CD14-positive monocyte (primary cell): ENCODE results near the gene HTRA3. TPM values are rescaled to one million over a fixed set of nuclear protein-coding genes. Genes with fewer than 3 reads are reported as not detected.

ENCODE experiments used
- DNase-seq, 3 donors: peaks; one replicate each; pipeline ENCODE4 v3.0.0-alpha.2; 2011 to 2022
- H2AFZ ChIP-seq: 2 replicates; pipeline ENCODE4 v1.6.0; 2012; ENCODE audit warnings: mild to moderate bottlenecking, low read depth, low read length, inconsistent platforms; ENCODE audit not compliant: insufficient read depth, poor library complexity, severe bottlenecking
- H3K27ac ChIP-seq, 2 donors: 1 replicate in 1 of 2; 2 replicates in 1 of 2; pipeline ENCODE4 v1.5.1; 2012 to 2013; ENCODE audit warnings: low read length in 2 of 2, control low read depth in 1 of 2, inconsistent platforms in 1 of 2, low read depth in 1 of 2, mild to moderate bottlenecking in 1 of 2
- H3K27me3 ChIP-seq, 2 donors: one replicate each; pipeline versions ENCODE4 v1.6.0 to v1.6.1; 2011 to 2013; ENCODE audit warnings: low read length in 2 of 2; ENCODE audit not compliant: control insufficient read depth in 2 of 2, insufficient read depth in 2 of 2
- H3K36me3 ChIP-seq, 2 donors: replicated peaks in 1 of 2; 1 replicate in 1 of 2; 2 replicates in 1 of 2; pipeline versions ENCODE4 v1.5.1 to v1.6.1; 2012 to 2013; ENCODE audit warnings: low read length in 2 of 2, control low read depth in 1 of 2, inconsistent platforms in 1 of 2, mild to moderate bottlenecking in 1 of 2; ENCODE audit not compliant: insufficient read depth in 2 of 2, control insufficient read depth in 1 of 2
- H3K4me1 ChIP-seq, 2 donors: 1 replicate in 1 of 2; 2 replicates in 1 of 2; pipeline versions ENCODE4 v1.5.1 to v1.6.1; 2012 to 2013; ENCODE audit warnings: low read length in 2 of 2, control low read depth in 1 of 2, inconsistent platforms in 1 of 2, mild to moderate bottlenecking in 1 of 2, moderate library complexity in 1 of 2; ENCODE audit not compliant: insufficient read depth in 2 of 2, control insufficient read depth in 1 of 2
- H3K4me2 ChIP-seq: replicated peaks from 2 replicates; pipeline ENCODE3; 2012; ENCODE audit warnings: low read length, moderate library complexity, mild to moderate bottlenecking; ENCODE audit not compliant: poor library complexity, severe bottlenecking; ENCODE audit errors: extremely low read depth
- H3K4me3 ChIP-seq, 3 experiments: fragments of 200-600 bp in 1 of 3; sonication (generic) in 1 of 3; replicated peaks in 1 of 3; 1 replicate in 2 of 3; 2 replicates in 1 of 3; pipeline ENCODE4 v1.5.1; 2011 to 2013; ENCODE audit warnings: low read length in 3 of 3, mild to moderate bottlenecking in 3 of 3, control low read depth in 2 of 3, low read depth in 2 of 3, inconsistent platforms in 1 of 3, moderate library complexity in 1 of 3
- H3K79me2 ChIP-seq: 2 replicates; pipeline ENCODE4 v1.6.0; 2012; ENCODE audit warnings: mild to moderate bottlenecking, control low read depth, inconsistent platforms, low read length, moderate library complexity; ENCODE audit not compliant: insufficient read depth
- H3K9ac ChIP-seq: 2 replicates; pipeline ENCODE4 v1.6.0; 2017; ENCODE audit warnings: low read length, mild to moderate bottlenecking; ENCODE audit not compliant: insufficient read depth, poor library complexity, severe bottlenecking
- H3K9me3 ChIP-seq, 2 donors: replicated peaks in 1 of 2; 1 replicate in 1 of 2; 2 replicates in 1 of 2; pipeline versions ENCODE4 v1.5.1 to v1.6.1; 2012 to 2013; ENCODE audit warnings: low read length in 2 of 2, control low read depth in 1 of 2; ENCODE audit not compliant: control insufficient read depth in 1 of 2, insufficient read depth in 1 of 2
- H4K20me1 ChIP-seq: 2 replicates; pipeline ENCODE4 v1.6.0; 2012; ENCODE audit warnings: mild to moderate bottlenecking, low read length, control low read depth, moderate library complexity; ENCODE audit not compliant: insufficient read depth
- H3K27ac Mint-ChIP-seq, 7 donors: one replicate each; pipeline ENCODE4 v1.8.0; 2020; ENCODE audit warnings: mild to moderate bottlenecking in 7 of 7, mixed read lengths in 7 of 7, moderate library complexity in 6 of 7, inconsistent platforms in 2 of 7
- H3K27me3 Mint-ChIP-seq, 3 donors: one replicate each; pipeline ENCODE4 v1.8.0; 2021 to 2022; ENCODE audit warnings: low read depth in 3 of 3, mild to moderate bottlenecking in 3 of 3, mixed read lengths in 3 of 3, moderate library complexity in 3 of 3, inconsistent platforms in 1 of 3
- H3K36me3 Mint-ChIP-seq, 2 donors: one replicate each; pipeline ENCODE4 v1.8.0; 2020; ENCODE audit warnings: mixed read lengths in 2 of 2, inconsistent platforms in 1 of 2, mild to moderate bottlenecking in 1 of 2
- H3K4me1 Mint-ChIP-seq: one replicate; pipeline ENCODE4 v1.8.0; 2020; ENCODE audit warnings: mild to moderate bottlenecking, mixed read lengths
- H3K4me3 Mint-ChIP-seq, 2 donors: one replicate each; pipeline ENCODE4 v1.8.0; 2020; ENCODE audit warnings: mild to moderate bottlenecking in 2 of 2, mixed read lengths in 2 of 2, moderate library complexity in 1 of 2
- H3K9me3 Mint-ChIP-seq, 7 donors: one replicate each; pipeline ENCODE4 v1.8.0; 2020 to 2022; ENCODE audit warnings: mixed read lengths in 7 of 7, mild to moderate bottlenecking in 6 of 7, moderate library complexity in 6 of 7, inconsistent platforms in 2 of 7
- CTCF ChIP-seq: fragments of 200-600 bp; IDR thresholded peaks from one replicate; pipeline ENCODE4 v1.8.0; 2022; ENCODE audit warnings: antibody characterized with exemption, mild to moderate bottlenecking
- WGBS: methylation state at CpG from one replicate; pipeline ENCODE4 v1.1.5; 2013; ENCODE audit warnings: missing lambda C conversion rate; ENCODE audit not compliant: insufficient coverage; 5-methylcytosine and 5-hydroxymethylcytosine counted together
- intact Hi-C, 2 donors: fragments of 100-400 bp; cut with micrococcal nuclease; formaldehyde crosslinking; loops; one replicate each; pipeline versions ENCODE4 v1.15.0 to v1.15.1; 2023
- polyA plus RNA-seq, 3 donors: library from polyadenylated mRNA; depleted of rRNA in 1 of 3; unstranded in 2 of 3; stranded (reverse) in 1 of 3; fragments of 300-500 nt in 2 of 3; fragments of >200 nt in 1 of 3; fragmentation: Illumina TruSeq in 2 of 3; gene quantifications; 1 replicate in 2 of 3; 2 replicates in 1 of 3; pipeline ENCODE4 v1.2.3, GENCODE V29; 2012 to 2021

Gene HTRA3
- polyA plus RNA-seq, 3 donors, result not detected

GRCh38 chr4:8311101-8312068, 41.8 kb downstream of the HTRA3 start:
- intact Hi-C loops, result no loop called here
- Mint-ChIP-seq H3K4me3 (no peak overlapping the region), H3K4me1 (peaks cover 8% of the 10 kb centered on the region), H3K9me3 (peaks cover 0 to 7% (median 0%) of the 10 kb centered on the region in 7 donors), H3K27ac (no peak overlapping the region), H3K27me3 (peaks cover 0 to 3% (median 3%) of the 10 kb centered on the region in 3 donors), H3K36me3 (no peaks in the 10 kb centered on the region)
- 85% methylated on average over 10 of the region's 13 CpGs for WGBS
- H3K36me3 ChIP-seq, result no peaks in the 10 kb centered on the region
- DNase-seq, result no peak
- no peak overlapping the region for H3K4me2 ChIP-seq
- H3K9me3 ChIP-seq, result no peaks in the 10 kb centered on the region
- H4K20me1 ChIP-seq, result no peaks in the 10 kb centered on the region
- H3K27me3 ChIP-seq, result no peaks in the 10 kb centered on the region
- H3K79me2 ChIP-seq, result no peaks in the 10 kb centered on the region
- H3K4me3 ChIP-seq, result no peak overlapping the region
- H3K9ac ChIP-seq, result no peak overlapping the region
- no peak overlapping the region for H3K27ac ChIP-seq
- peaks cover 5 to 6% of the 10 kb centered on the region in 2 donors for H3K4me1 ChIP-seq
- no peak for TF ChIP-seq CTCF
- no peak overlapping the region for H2AFZ ChIP-seq

- H3K36me3 ChIP-seq, result no peaks in the 10 kb centered on the region
- Mint-ChIP-seq H3K4me1 (peaks cover 8% of the 10 kb centered on the region), H3K27me3 (peaks cover 0 to 3% (median 3%) of the 10 kb centered on the region in 3 donors), H3K27ac (no peak overlapping the region), H3K36me3 (no peaks in the 10 kb centered on the region), H3K4me3 (no peak overlapping the region), H3K9me3 (peaks cover 0 to 7% (median 0%) of the 10 kb centered on the region in 7 donors)
- TF ChIP-seq CTCF, result no peak
- WGBS, result 100% methylated on average over 3 of the region's 3 CpGs
- DNase-seq, result no peak
- no peak overlapping the region for H3K4me3 ChIP-seq
- no peaks in the 10 kb centered on the region for H3K79me2 ChIP-seq
- no peak overlapping the region for H3K9ac ChIP-seq
- no peaks in the 10 kb centered on the region for H3K27me3 ChIP-seq
- no peak overlapping the region for H2AFZ ChIP-seq
- no peaks in the 10 kb centered on the region for H4K20me1 ChIP-seq
- H3K9me3 ChIP-seq, result no peaks in the 10 kb centered on the region
- intact Hi-C loops, result no loop called here
- H3K4me1 ChIP-seq, result peaks cover 5 to 6% of the 10 kb centered on the region in 2 donors
- H3K4me2 ChIP-seq, result no peak overlapping the region
- no peak overlapping the region for H3K27ac ChIP-seq
Observed at GRCh38 chr4:8312069-8312445, 42.5 kb downstream of the HTRA3 start.
